GM12878 (cell line): ENCODE measurements around the gene DBNL.

ENCODE experiments used
- ASH2L ChIP-seq: fragments of 300-600, 200-600 bp; sonication (generic); IDR thresholded peaks from 2 replicates; pipeline ENCODE4 v1.6.1; 2017; ENCODE audit warnings: low read depth, mild to moderate bottlenecking, borderline replicate concordance
- ATF2 ChIP-seq: IDR thresholded peaks from 2 replicates; pipeline ENCODE4 v1.6.1; 2012; ENCODE audit warnings: low read length, inconsistent platforms
- CTCF ChIP-seq, 3 experiments: IDR thresholded peaks in 2 of 3; conservative IDR thresholded peaks in 1 of 3; 2 replicates each; pipeline ENCODE4 v1.5.1; 2011; ENCODE audit warnings: low read depth in 3 of 3, low read length in 3 of 3, mild to moderate bottlenecking in 3 of 3, control low read depth in 2 of 3, moderate library complexity in 2 of 3, inconsistent platforms in 1 of 3, mixed read lengths in 1 of 3; ENCODE audit not compliant: control insufficient read depth in 2 of 3, insufficient read depth in 1 of 3; ENCODE audit errors: extremely low read depth in 1 of 3
- ETV6 ChIP-seq, 2 experiments: fragments of 450-650 bp in 1 of 2; IDR thresholded peaks in 1 of 2; conservative IDR thresholded peaks in 1 of 2; 2 replicates each; pipeline ENCODE4 v1.6.1; 2014; ENCODE audit warnings: antibody characterized with exemption in 1 of 2, borderline replicate concordance in 1 of 2, low read depth in 1 of 2, mild to moderate bottlenecking in 1 of 2, moderate library complexity in 1 of 2
- EZH2 ChIP-seq: IDR thresholded peaks from 2 replicates; pipeline ENCODE4 v1.6.1; 2012; ENCODE audit warnings: low read depth, mild to moderate bottlenecking, control low read depth, inconsistent platforms, low read length, borderline replicate concordance; ENCODE audit not compliant: control insufficient read depth
- JUNB ChIP-seq: IDR thresholded peaks from 2 replicates; pipeline ENCODE4 v1.6.1; 2016; ENCODE audit warnings: antibody characterized with exemption, mild to moderate bottlenecking
- JUND ChIP-seq: IDR thresholded peaks from 2 replicates; pipeline ENCODE4 v1.6.1; 2012; ENCODE audit warnings: low read depth, mild to moderate bottlenecking, low read length, improper control_type of control experiment, moderate library complexity
- POLR2A ChIP-seq: IDR thresholded peaks from 2 replicates; pipeline ENCODE4 v1.6.1; 2011; ENCODE audit warnings: low read depth, mild to moderate bottlenecking, low read length
- POLR2AphosphoS5 ChIP-seq: IDR thresholded peaks from 2 replicates; pipeline ENCODE4 v1.6.1; 2011; ENCODE audit warnings: mild to moderate bottlenecking, low read length, inconsistent platforms
- RBBP5 ChIP-seq: fragments of 200-600 bp; sonication (generic); conservative IDR thresholded peaks from 2 replicates; pipeline ENCODE4 v1.6.1; 2016
- SKIL ChIP-seq: fragments of 450-650 bp; IDR thresholded peaks from 2 replicates; pipeline ENCODE4 v1.6.1; 2017; ENCODE audit warnings: mild to moderate bottlenecking, low read depth, inconsistent platforms; ENCODE audit not compliant: poor library complexity, severe bottlenecking
- SMC3 ChIP-seq: IDR thresholded peaks from 2 replicates; pipeline ENCODE4 v1.6.1; 2011; ENCODE audit warnings: low read length, improper control_type of control experiment, borderline replicate concordance
- ZNF274 ChIP-seq: IDR thresholded peaks from one replicate; pipeline ENCODE4 v1.8.0; 2011; ENCODE audit not compliant: insufficient read length, insufficient read depth
- ZZZ3 ChIP-seq: IDR thresholded peaks from 2 replicates; pipeline ENCODE4 v1.6.1; 2011; ENCODE audit warnings: low read depth; ENCODE audit not compliant: control insufficient read depth, insufficient read length

GRCh38 chr7:44052771-44053365, 8.4 kb downstream of the DBNL start:
- TF ChIP-seq ASH2L (no peak), CTCF (IDR thresholded peaks at IDR 0.05 in 2 of 3, conservative IDR thresholded peaks at IDR 0.05 in 1 of 3; ENCODE audit: control insufficient read depth in 2 of 3, extremely low read depth in 1 of 3, insufficient read depth in 1 of 3, low read depth in 3 of 3, low read length in 3 of 3) (no peak), POLR2A (peak; percentile 53), JUNB (no peak), ZNF274 (no peak), SKIL (no peak), JUND (no peak), SMC3 (no peak), RBBP5 (no peak), POLR2AphosphoS5 (no peak), ETV6 (conservative IDR thresholded peaks at IDR 0.05 in 1 of 2, IDR thresholded peaks at IDR 0.05 in 1 of 2; ENCODE audit: borderline replicate concordance in 1 of 2, low read depth in 1 of 2) (no peak), ATF2 (no peak), EZH2 (no peak), ZZZ3 (no peak)
